Measurements from ENCODE around the gene PCP4L1.
"Not testable (repeated sequence)": the region's sequence is repeated elsewhere in the genome, so short reads cannot be mapped to it uniquely, and the experiment has no call there.

PCP4L1 gene

GRCh38 chr1:161230762-161231161, 27.8 kb upstream of the PCP4L1 start:
- no peak overlapping the region for H3K27ac ChIP-seq (ENCODE audit: low read depth, low read length)
- no peak overlapping the region for H3K4me3 ChIP-seq (ENCODE audit: low read depth in 1 of 2, low read length in 2 of 2)
- H3K9me3 ChIP-seq (ENCODE audit: low read length), result no peaks in the 10 kb centered on the region
- no peaks in the 10 kb centered on the region for H3K27me3 ChIP-seq (ENCODE audit: control insufficient read depth in 1 of 2, insufficient read depth in 2 of 2, low read length in 2 of 2)
- H3K9ac ChIP-seq (ENCODE audit: low read length), result no peak overlapping the region
- H3K4me1 ChIP-seq (ENCODE audit: insufficient read depth, low read length), result peaks cover 18% of the 10 kb centered on the region
- H3K36me3 ChIP-seq (ENCODE audit: insufficient read depth, low read length), result peaks cover 21% of the 10 kb centered on the region

DNA sequence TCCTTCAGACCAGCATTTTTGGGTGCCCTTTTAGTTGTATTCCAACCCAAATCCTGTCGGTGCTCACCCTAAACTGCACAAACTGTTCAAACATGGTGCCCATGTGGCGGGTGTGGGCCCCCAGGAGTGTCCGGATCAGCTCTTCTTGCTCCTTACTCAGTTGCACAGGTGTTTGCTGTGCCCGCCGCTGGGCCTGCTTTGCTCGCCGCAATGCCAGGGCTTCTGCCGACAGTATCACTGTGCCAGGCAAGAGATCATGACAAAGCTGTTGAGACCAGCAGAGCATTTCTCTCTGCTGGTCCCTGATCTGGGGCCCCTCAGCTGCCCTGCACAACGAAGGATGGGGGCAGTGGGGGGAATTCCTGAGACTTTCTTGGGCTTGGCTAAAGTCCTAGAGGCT, 25.4 kb upstream of the PCP4L1 start:
- peaks cover 17% of the 10 kb centered on the region for H3K36me3 ChIP-seq (ENCODE audit: insufficient read depth, low read length)
- no peaks in the 10 kb centered on the region for H3K9me3 ChIP-seq (ENCODE audit: low read length)
- H3K4me1 ChIP-seq (ENCODE audit: insufficient read depth, low read length), result peaks cover under 1% of the 10 kb centered on the region
- no peak overlapping the region for H3K9ac ChIP-seq (ENCODE audit: low read length)
- no peak overlapping the region for H3K4me3 ChIP-seq (ENCODE audit: low read depth in 1 of 2, low read length in 2 of 2)
- H3K27ac ChIP-seq (ENCODE audit: low read depth, low read length), result no peak overlapping the region
- H3K27me3 ChIP-seq (ENCODE audit: control insufficient read depth in 1 of 2, insufficient read depth in 2 of 2, low read length in 2 of 2), result no peaks in the 10 kb centered on the region

GRCh38 chr1:161235957-161236775, 22.4 kb upstream of the PCP4L1 start:
- no peaks in the 10 kb centered on the region for H3K4me1 ChIP-seq (ENCODE audit: insufficient read depth, low read length)
- no peak overlapping the region for H3K27ac ChIP-seq (ENCODE audit: low read depth, low read length)
- no peak overlapping the region for H3K4me3 ChIP-seq (ENCODE audit: low read depth in 1 of 2, low read length in 2 of 2)
- H3K36me3 ChIP-seq (ENCODE audit: insufficient read depth, low read length), result no peaks in the 10 kb centered on the region
- no peak overlapping the region for H3K9ac ChIP-seq (ENCODE audit: low read length)
- H3K9me3 ChIP-seq (ENCODE audit: low read length), result no peaks in the 10 kb centered on the region
- no peaks in the 10 kb centered on the region for H3K27me3 ChIP-seq (ENCODE audit: control insufficient read depth in 1 of 2, insufficient read depth in 2 of 2, low read length in 2 of 2)

DNA sequence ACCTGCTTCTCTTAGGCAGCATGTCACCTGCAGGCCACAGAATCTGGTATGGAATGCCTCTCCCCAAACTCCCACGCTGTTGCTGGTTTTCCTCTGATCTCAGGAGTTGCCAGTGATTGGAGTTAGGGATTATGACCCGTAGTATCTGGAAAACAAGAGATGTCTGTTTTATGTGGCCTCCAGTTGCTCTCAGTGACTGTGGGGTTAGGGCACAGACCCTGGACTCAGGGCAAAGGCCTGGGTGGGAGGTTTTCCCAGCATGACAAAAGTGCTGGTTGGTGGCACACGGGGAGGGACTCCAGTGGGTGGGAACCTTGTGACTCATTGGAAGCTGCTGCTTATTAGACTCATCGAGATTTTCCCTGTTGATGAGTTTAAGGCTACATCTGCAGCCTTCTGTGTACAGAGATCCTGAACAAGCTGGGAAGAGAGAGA, 20.5 kb upstream of the PCP4L1 start, which contains the start of gene NR1I3:
NR1I3 (minus strand) TSS at position 165 of the 435 bp plus-strand sequence. CDS start 1,638 bp downstream, outside the sequence.
- Histone ChIP-seq H3K9ac (ENCODE audit: low read length) (no peak within 1 kb of the TSS), H3K4me1 (ENCODE audit: insufficient read depth, low read length) (no peaks in the 10 kb centered on the region), H3K9me3 (ENCODE audit: low read length) (no peaks in the 10 kb centered on the region), H3K4me3 (ENCODE audit: low read depth in 1 of 2, low read length in 2 of 2) (no peak within 1 kb of the TSS), H3K27me3 (ENCODE audit: control insufficient read depth in 1 of 2, insufficient read depth in 2 of 2, low read length in 2 of 2) (no peaks in the 10 kb centered on the region), H3K36me3 (ENCODE audit: insufficient read depth, low read length) (no peaks in the 10 kb centered on the region), H3K27ac (ENCODE audit: low read depth, low read length) (no peak within 1 kb of the TSS)

- Histone ChIP-seq H3K36me3 (ENCODE audit: insufficient read depth, low read length) (no peaks in the 10 kb centered on the region), H3K27ac (ENCODE audit: low read depth, low read length) (no peak overlapping the region)
Observed at GRCh38 chr1:161241682-161242081, 16.9 kb upstream of the PCP4L1 start.

GRCh38 chr1:161242313-161242712, 16.2 kb upstream of the PCP4L1 start:
- Histone ChIP-seq H3K9ac (ENCODE audit: low read length) (no peak overlapping the region), H3K4me1 (ENCODE audit: insufficient read depth, low read length) (no peaks in the 10 kb centered on the region), H3K27ac (ENCODE audit: low read depth, low read length) (no peak overlapping the region), H3K27me3 (ENCODE audit: control insufficient read depth in 1 of 2, insufficient read depth in 2 of 2, low read length in 2 of 2) (no peaks in the 10 kb centered on the region), H3K4me3 (ENCODE audit: low read depth in 1 of 2, low read length in 2 of 2) (no peak overlapping the region), H3K9me3 (ENCODE audit: low read length) (no peaks in the 10 kb centered on the region), H3K36me3 (ENCODE audit: insufficient read depth, low read length) (no peaks in the 10 kb centered on the region)

More at GRCh38 chr1:161241682-161242081, 16.9 kb upstream of the PCP4L1 start:
- Histone ChIP-seq H3K4me1 (ENCODE audit: insufficient read depth, low read length) (no peaks in the 10 kb centered on the region), H3K27me3 (ENCODE audit: control insufficient read depth in 1 of 2, insufficient read depth in 2 of 2, low read length in 2 of 2) (no peaks in the 10 kb centered on the region), H3K4me3 (ENCODE audit: low read depth in 1 of 2, low read length in 2 of 2) (no peak overlapping the region), H3K9ac (ENCODE audit: low read length) (no peak overlapping the region), H3K9me3 (ENCODE audit: low read length) (no peaks in the 10 kb centered on the region)

DNA sequence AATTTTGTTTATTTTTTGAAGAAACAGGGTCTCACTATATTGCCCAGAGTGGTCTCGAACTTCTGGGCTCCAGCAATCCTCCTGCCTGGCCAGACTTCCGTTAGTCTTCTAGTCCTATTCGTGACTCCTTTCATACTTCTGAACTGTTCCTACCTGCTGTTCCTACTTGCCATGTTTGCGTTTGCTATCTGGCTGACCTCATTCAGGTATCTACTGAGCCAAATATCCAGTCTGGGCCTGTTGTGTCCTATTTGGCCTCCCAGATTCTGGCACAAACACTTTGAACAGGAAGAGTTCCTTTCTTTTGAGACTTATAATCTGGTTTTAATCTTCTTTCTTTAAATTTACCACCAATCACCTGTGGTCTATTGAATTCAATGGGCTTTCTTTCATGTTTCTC, 13.7 kb upstream of the PCP4L1 start:
- H3K36me3 ChIP-seq (ENCODE audit: insufficient read depth, low read length), result no peaks in the 10 kb centered on the region
- no peaks in the 10 kb centered on the region for H3K27me3 ChIP-seq (ENCODE audit: control insufficient read depth in 1 of 2, insufficient read depth in 2 of 2, low read length in 2 of 2)
- H3K4me1 ChIP-seq (ENCODE audit: insufficient read depth, low read length), result no peaks in the 10 kb centered on the region
- H3K9ac ChIP-seq (ENCODE audit: low read length), result no peak overlapping the region
- no peak overlapping the region for H3K27ac ChIP-seq (ENCODE audit: low read depth, low read length)
- no peak overlapping the region for H3K4me3 ChIP-seq (ENCODE audit: low read depth in 1 of 2, low read length in 2 of 2)
- H3K9me3 ChIP-seq (ENCODE audit: low read length), result no peaks in the 10 kb centered on the region

DNA sequence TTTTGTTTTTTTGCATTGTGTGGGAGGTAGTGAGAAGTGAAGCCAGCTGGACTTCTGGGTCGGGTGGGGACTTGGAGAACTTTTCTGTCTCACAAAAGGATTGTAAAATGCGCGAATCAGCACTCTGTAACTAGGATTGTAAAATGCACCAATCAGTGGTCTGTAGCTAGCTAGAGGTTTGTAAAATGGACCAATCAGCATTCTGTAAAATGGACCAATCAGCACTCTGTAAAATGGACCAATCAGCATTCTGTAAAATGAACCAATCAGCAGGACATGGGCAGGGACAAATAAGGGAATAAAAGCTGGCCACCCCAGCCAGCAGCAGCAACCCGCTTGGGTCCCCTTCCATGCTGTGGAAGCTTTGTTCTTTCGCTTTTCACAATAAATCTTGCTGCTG, 8.4 kb upstream of the PCP4L1 start:
- not testable (repeated sequence) for H3K36me3 ChIP-seq (ENCODE audit: insufficient read depth, low read length); H3K9ac ChIP-seq (ENCODE audit: low read length); H3K4me3 ChIP-seq (ENCODE audit: low read depth in 1 of 2, low read length in 2 of 2); H3K9me3 ChIP-seq (ENCODE audit: low read length); H3K4me1 ChIP-seq (ENCODE audit: insufficient read depth, low read length); H3K27me3 ChIP-seq (ENCODE audit: control insufficient read depth in 1 of 2, insufficient read depth in 2 of 2, low read length in 2 of 2); H3K27ac ChIP-seq (ENCODE audit: low read depth, low read length)

DNA sequence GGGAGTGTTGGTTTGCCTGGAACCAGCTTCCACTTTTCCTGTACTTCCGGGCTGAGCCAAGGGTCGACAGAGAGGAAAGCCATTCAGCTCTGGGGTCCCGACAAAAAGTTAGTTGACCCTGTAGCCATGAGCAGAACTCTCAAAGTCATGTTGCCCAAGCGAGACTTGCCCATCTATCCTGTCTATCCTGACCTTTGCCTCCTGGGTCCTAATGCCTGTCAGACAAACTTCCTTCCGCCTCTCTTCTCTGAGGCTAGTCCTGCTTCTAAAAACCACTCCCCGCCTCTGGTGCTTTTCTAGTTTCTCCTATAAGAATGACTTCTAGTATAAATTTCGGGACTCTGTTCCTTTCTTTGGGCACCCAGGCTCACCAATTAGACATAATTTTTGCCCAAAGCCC, 7.7 kb upstream of the PCP4L1 start:
- Histone ChIP-seq H3K27ac (ENCODE audit: low read depth, low read length) (no peak overlapping the region), H3K36me3 (ENCODE audit: insufficient read depth, low read length) (no peaks in the 10 kb centered on the region), H3K9me3 (ENCODE audit: low read length) (no peaks in the 10 kb centered on the region), H3K4me1 (ENCODE audit: insufficient read depth, low read length) (no peaks in the 10 kb centered on the region), H3K4me3 (ENCODE audit: low read depth in 1 of 2, low read length in 2 of 2) (no peak overlapping the region), H3K27me3 (ENCODE audit: control insufficient read depth in 1 of 2, insufficient read depth in 2 of 2, low read length in 2 of 2) (no peaks in the 10 kb centered on the region), H3K9ac (ENCODE audit: low read length) (no peak overlapping the region)

- no peaks in the 10 kb centered on the region for H3K9me3 ChIP-seq (ENCODE audit: low read length)
- no peak overlapping the region for H3K27ac ChIP-seq (ENCODE audit: low read depth, low read length)
- H3K4me3 ChIP-seq (ENCODE audit: low read depth in 1 of 2, low read length in 2 of 2), result no peak overlapping the region
- no peaks in the 10 kb centered on the region for H3K4me1 ChIP-seq (ENCODE audit: insufficient read depth, low read length)
- no peak overlapping the region for H3K9ac ChIP-seq (ENCODE audit: low read length)
- no peaks in the 10 kb centered on the region for H3K27me3 ChIP-seq (ENCODE audit: control insufficient read depth in 1 of 2, insufficient read depth in 2 of 2, low read length in 2 of 2)
- no peaks in the 10 kb centered on the region for H3K36me3 ChIP-seq (ENCODE audit: insufficient read depth, low read length)
Observed at GRCh38 chr1:161251579-161251978, 7.0 kb upstream of the PCP4L1 start.

GRCh38 chr1:161255302-161255701, 3.2 kb upstream of the PCP4L1 start:
- H3K27me3 ChIP-seq (ENCODE audit: control insufficient read depth in 1 of 2, insufficient read depth in 2 of 2, low read length in 2 of 2), result peaks cover 0 to 13% of the 10 kb centered on the region in 2 donors
- H3K9ac ChIP-seq (ENCODE audit: low read length); H3K4me3 ChIP-seq (ENCODE audit: low read depth in 1 of 2, low read length in 2 of 2); H3K4me1 ChIP-seq (ENCODE audit: insufficient read depth, low read length); H3K9me3 ChIP-seq (ENCODE audit: low read length); H3K27ac ChIP-seq (ENCODE audit: low read depth, low read length); H3K36me3 ChIP-seq (ENCODE audit: insufficient read depth, low read length): not testable (repeated sequence)

GRCh38 chr1:161255955-161256520, 2.5 kb upstream of the PCP4L1 start:
- H3K4me3 ChIP-seq (ENCODE audit: low read depth in 1 of 2, low read length in 2 of 2); H3K9ac ChIP-seq (ENCODE audit: low read length); H3K27ac ChIP-seq (ENCODE audit: low read depth, low read length); H3K36me3 ChIP-seq (ENCODE audit: insufficient read depth, low read length); H3K9me3 ChIP-seq (ENCODE audit: low read length): not testable (repeated sequence)
- H3K4me1 ChIP-seq (ENCODE audit: insufficient read depth, low read length), result peaks cover 10% of the 10 kb centered on the region
- H3K27me3 ChIP-seq (ENCODE audit: control insufficient read depth in 1 of 2, insufficient read depth in 2 of 2, low read length in 2 of 2), result peaks cover 0 to 13% of the 10 kb centered on the region in 2 donors

Measured in muscle layer of colon (tissue), 2 donors.